OCI-LY3 (cell line): Measurements from ENCODE around the gene TOP2A.

Experiments used
- EZH2phosphoT487 ChIP-seq: fragments of 200-600 bp; shearing (Covaris generic); IDR thresholded peaks from 2 replicates; pipeline ENCODE4 v1.6.1; 2018; ENCODE audit warnings: antibody characterized with exemption, mixed run types, low read depth
- TF ChIP-seq, protein P1 (sequence below): fragments of 200-600, 300-600 bp; sonication (generic); IDR thresholded peaks from 2 replicates; pipeline ENCODE4 v1.5.1; 2014; ENCODE audit warnings: antibody characterized with exemption, low read length, low read depth

DNA sequence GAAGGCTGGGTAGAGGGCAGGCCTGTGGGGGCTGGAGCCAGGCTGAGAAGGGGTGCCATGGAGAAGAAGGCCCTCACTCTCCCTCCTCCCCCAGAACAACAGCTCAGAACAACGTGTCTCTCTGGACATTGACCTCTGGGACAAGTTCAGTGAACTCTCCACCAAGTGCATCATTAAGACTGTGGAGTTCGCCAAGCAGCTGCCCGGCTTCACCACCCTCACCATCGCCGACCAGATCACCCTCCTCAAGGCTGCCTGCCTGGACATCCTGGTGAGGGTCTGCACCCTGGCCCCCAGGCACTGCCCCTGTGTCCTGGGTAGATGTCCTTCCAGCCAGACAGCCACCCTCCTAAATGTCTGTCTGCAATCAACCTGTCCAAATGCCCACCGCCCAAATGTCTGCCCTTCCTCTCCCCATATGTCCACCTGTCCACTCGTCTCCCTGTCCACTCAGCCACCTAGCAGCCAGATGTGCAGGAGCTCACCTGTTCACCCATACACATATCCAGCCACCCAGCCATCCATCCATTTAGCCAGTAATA lies 65.4 kb downstream of the TOP2A start:
- TF ChIP-seq, protein P1, sequence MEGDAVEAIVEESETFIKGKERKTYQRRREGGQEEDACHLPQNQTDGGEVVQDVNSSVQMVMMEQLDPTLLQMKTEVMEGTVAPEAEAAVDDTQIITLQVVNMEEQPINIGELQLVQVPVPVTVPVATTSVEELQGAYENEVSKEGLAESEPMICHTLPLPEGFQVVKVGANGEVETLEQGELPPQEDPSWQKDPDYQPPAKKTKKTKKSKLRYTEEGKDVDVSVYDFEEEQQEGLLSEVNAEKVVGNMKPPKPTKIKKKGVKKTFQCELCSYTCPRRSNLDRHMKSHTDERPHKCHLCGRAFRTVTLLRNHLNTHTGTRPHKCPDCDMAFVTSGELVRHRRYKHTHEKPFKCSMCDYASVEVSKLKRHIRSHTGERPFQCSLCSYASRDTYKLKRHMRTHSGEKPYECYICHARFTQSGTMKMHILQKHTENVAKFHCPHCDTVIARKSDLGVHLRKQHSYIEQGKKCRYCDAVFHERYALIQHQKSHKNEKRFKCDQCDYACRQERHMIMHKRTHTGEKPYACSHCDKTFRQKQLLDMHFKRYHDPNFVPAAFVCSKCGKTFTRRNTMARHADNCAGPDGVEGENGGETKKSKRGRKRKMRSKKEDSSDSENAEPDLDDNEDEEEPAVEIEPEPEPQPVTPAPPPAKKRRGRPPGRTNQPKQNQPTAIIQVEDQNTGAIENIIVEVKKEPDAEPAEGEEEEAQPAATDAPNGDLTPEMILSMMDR = no peak
- no peak for TF ChIP-seq EZH2phosphoT487
